Neural cell (in vitro differentiated cells): ENCODE measurements around the gene SEMA3B.

ENCODE experiments used
- CTCF ChIP-seq: fragments of 450-650 bp; IDR thresholded peaks from 2 replicates; pipeline ENCODE4 v1.5.1; 2014; ENCODE audit warnings: antibody characterized with exemption, mild to moderate bottlenecking, moderate library complexity; ENCODE audit not compliant: poor library complexity, severe bottlenecking
- EZH2 ChIP-seq: fragments of 200-600, 300-800 bp; shearing (Covaris generic), sonication (generic); IDR thresholded peaks from 2 replicates; pipeline ENCODE4 v1.6.1; 2014; ENCODE audit warnings: antibody characterized with exemption, low read length, borderline replicate concordance, mild to moderate bottlenecking; ENCODE audit not compliant: insufficient read depth, poor library complexity, severe bottlenecking
- POLR2AphosphoS5 ChIP-seq: IDR thresholded peaks from 2 replicates; pipeline ENCODE4 v1.6.1; 2012
- TAF1 ChIP-seq: IDR thresholded peaks from 2 replicates; pipeline ENCODE4 v1.6.1; 2012; ENCODE audit warnings: low read depth

GRCh38 chr3:50249457-50249856, 19.5 kb upstream of the SEMA3B start:
- no peak for TF ChIP-seq CTCF
- TF ChIP-seq TAF1 = no peak
- TF ChIP-seq EZH2 = no peak
- TF ChIP-seq POLR2AphosphoS5 = no peak
